ENCODE data around the gene NRG3. TPM values are rescaled to one million over a fixed set of nuclear protein-coding genes. Genes with fewer than 3 reads are reported as not detected.

The NRG3 gene
- total RNA-seq, 1 experiment from 2014 or later, result 0.08 TPM

- TF ChIP-seq REST (IDR thresholded peaks at IDR 0.05; ENCODE audit: insufficient read depth in 1 of 2, low read depth in 2 of 2, low read length in 1 of 2) (no peak), POLR2AphosphoS5 (IDR thresholded peaks at IDR 0.05; ENCODE audit: low read depth, low read length) (no peak)
- Histone ChIP-seq H3K27ac (ENCODE audit: low read length) (no peak overlapping the region), H3K9me3 (ENCODE audit: control insufficient read depth, insufficient read depth, low read depth, low read length) (peaks cover 3% of the 10 kb centered on the region; the same call in 1 of the 2 replicates), H3K36me3 (ENCODE audit: control insufficient read depth, insufficient read depth, low read length) (no peaks in the 10 kb centered on the region), H3K27me3 (ENCODE audit: control insufficient read depth, insufficient read depth, low read length) (no peaks in the 10 kb centered on the region), H3K4me3 (ENCODE audit: low read depth in 2 of 2, low read length in 2 of 2) (no peak overlapping the region), H3K4me1 (ENCODE audit: control insufficient read depth, insufficient read depth, low read length) (no peaks in the 10 kb centered on the region)
- no TSS peak for BruUV-seq (replicated peaks)
- DNase-seq (ENCODE audit: low read depth, low spot score) (no peak), ATAC-seq (no peak)
- ChIA-PET CTCF (no interaction called here), POLR2A (no interaction called here)
- intact Hi-C loops (cut with micrococcal nuclease; ENCODE audit: unreplicated experiment) (no loop called here), in situ Hi-C loops (cut with HindIII; ENCODE audit: low pct_unique_long_range_greater_than_20kb, low sequenced_read_pairs) (no loop called here)
Observed at GRCh38 chr10:82037076-82037475, 162.1 kb downstream of the NRG3 start.

GRCh38 chr10:82038587-82038986 is 163.6 kb downstream of the NRG3 start:
- in situ Hi-C loops (cut with HindIII; ENCODE audit: low pct_unique_long_range_greater_than_20kb, low sequenced_read_pairs), result no loop called here
- Histone ChIP-seq H3K4me3 (ENCODE audit: low read depth in 2 of 2, low read length in 2 of 2) (no peak overlapping the region), H3K27me3 (ENCODE audit: control insufficient read depth, insufficient read depth, low read length) (no peaks in the 10 kb centered on the region), H3K27ac (ENCODE audit: low read length) (no peak overlapping the region), H3K4me1 (ENCODE audit: control insufficient read depth, insufficient read depth, low read length) (no peaks in the 10 kb centered on the region), H3K36me3 (ENCODE audit: control insufficient read depth, insufficient read depth, low read length) (no peaks in the 10 kb centered on the region), H3K9me3 (ENCODE audit: control insufficient read depth, insufficient read depth, low read depth, low read length) (peaks cover 3% of the 10 kb centered on the region; the same call in 1 of the 2 replicates)
- TF ChIP-seq SIN3A (IDR thresholded peaks at IDR 0.05; ENCODE audit: borderline replicate concordance, insufficient read depth, low read depth, low read length) (no peak), POLR2AphosphoS5 (IDR thresholded peaks at IDR 0.05; ENCODE audit: low read depth, low read length) (no peak), TCF7L2 (IDR thresholded peaks at IDR 0.05; ENCODE audit: low read depth, low read length) (no peak), REST (IDR thresholded peaks at IDR 0.05; ENCODE audit: insufficient read depth in 1 of 2, low read depth in 2 of 2, low read length in 1 of 2) (no peak), CTCF (IDR thresholded peaks at IDR 0.05) (no peak)
- CTCF ChIA-PET, result no interaction called here
- intact Hi-C loops (cut with micrococcal nuclease; ENCODE audit: unreplicated experiment), result no loop called here
- DNase-seq (ENCODE audit: low read depth, low spot score) (no peak), ATAC-seq (no peak)
- no TSS peak for BruUV-seq (replicated peaks)
- POLR2A ChIA-PET, result no interaction called here

Measured in Panc1 (cell line).